CD14-positive monocyte (primary cell): ENCODE measurements around the gene UBE2E3. TPM values are rescaled to one million over a fixed set of nuclear protein-coding genes. Genes with fewer than 3 reads are reported as not detected.

Experiments
- DNase-seq, 3 donors: peaks; one replicate each; pipeline ENCODE4 v3.0.0-alpha.2; 2011 to 2022
- H2AFZ ChIP-seq: 2 replicates; pipeline ENCODE4 v1.6.0; 2012; ENCODE audit warnings: mild to moderate bottlenecking, low read depth, low read length, inconsistent platforms; ENCODE audit not compliant: insufficient read depth, poor library complexity, severe bottlenecking
- H3K27ac ChIP-seq, 2 donors: 1 replicate in 1 of 2; 2 replicates in 1 of 2; pipeline ENCODE4 v1.5.1; 2012 to 2013; ENCODE audit warnings: low read length in 2 of 2, control low read depth in 1 of 2, inconsistent platforms in 1 of 2, low read depth in 1 of 2, mild to moderate bottlenecking in 1 of 2
- H3K27me3 ChIP-seq, 2 donors: one replicate each; pipeline versions ENCODE4 v1.6.0 to v1.6.1; 2011 to 2013; ENCODE audit warnings: low read length in 2 of 2; ENCODE audit not compliant: control insufficient read depth in 2 of 2, insufficient read depth in 2 of 2
- H3K36me3 ChIP-seq, 2 donors: replicated peaks in 1 of 2; 1 replicate in 1 of 2; 2 replicates in 1 of 2; pipeline versions ENCODE4 v1.5.1 to v1.6.1; 2012 to 2013; ENCODE audit warnings: low read length in 2 of 2, control low read depth in 1 of 2, inconsistent platforms in 1 of 2, mild to moderate bottlenecking in 1 of 2; ENCODE audit not compliant: insufficient read depth in 2 of 2, control insufficient read depth in 1 of 2
- H3K4me1 ChIP-seq, 2 donors: 1 replicate in 1 of 2; 2 replicates in 1 of 2; pipeline versions ENCODE4 v1.5.1 to v1.6.1; 2012 to 2013; ENCODE audit warnings: low read length in 2 of 2, control low read depth in 1 of 2, inconsistent platforms in 1 of 2, mild to moderate bottlenecking in 1 of 2, moderate library complexity in 1 of 2; ENCODE audit not compliant: insufficient read depth in 2 of 2, control insufficient read depth in 1 of 2
- H3K4me2 ChIP-seq: replicated peaks from 2 replicates; pipeline ENCODE3; 2012; ENCODE audit warnings: low read length, moderate library complexity, mild to moderate bottlenecking; ENCODE audit not compliant: poor library complexity, severe bottlenecking; ENCODE audit errors: extremely low read depth
- H3K4me3 ChIP-seq, 3 experiments: fragments of 200-600 bp in 1 of 3; sonication (generic) in 1 of 3; replicated peaks in 1 of 3; 1 replicate in 2 of 3; 2 replicates in 1 of 3; pipeline ENCODE4 v1.5.1; 2011 to 2013; ENCODE audit warnings: low read length in 3 of 3, mild to moderate bottlenecking in 3 of 3, control low read depth in 2 of 3, low read depth in 2 of 3, inconsistent platforms in 1 of 3, moderate library complexity in 1 of 3
- H3K79me2 ChIP-seq: 2 replicates; pipeline ENCODE4 v1.6.0; 2012; ENCODE audit warnings: mild to moderate bottlenecking, control low read depth, inconsistent platforms, low read length, moderate library complexity; ENCODE audit not compliant: insufficient read depth
- H3K9ac ChIP-seq: 2 replicates; pipeline ENCODE4 v1.6.0; 2017; ENCODE audit warnings: low read length, mild to moderate bottlenecking; ENCODE audit not compliant: insufficient read depth, poor library complexity, severe bottlenecking
- H3K9me3 ChIP-seq, 2 donors: replicated peaks in 1 of 2; 1 replicate in 1 of 2; 2 replicates in 1 of 2; pipeline versions ENCODE4 v1.5.1 to v1.6.1; 2012 to 2013; ENCODE audit warnings: low read length in 2 of 2, control low read depth in 1 of 2; ENCODE audit not compliant: control insufficient read depth in 1 of 2, insufficient read depth in 1 of 2
- H4K20me1 ChIP-seq: 2 replicates; pipeline ENCODE4 v1.6.0; 2012; ENCODE audit warnings: mild to moderate bottlenecking, low read length, control low read depth, moderate library complexity; ENCODE audit not compliant: insufficient read depth
- H3K27ac Mint-ChIP-seq, 7 donors: one replicate each; pipeline ENCODE4 v1.8.0; 2020; ENCODE audit warnings: mild to moderate bottlenecking in 7 of 7, mixed read lengths in 7 of 7, moderate library complexity in 6 of 7, inconsistent platforms in 2 of 7
- H3K27me3 Mint-ChIP-seq, 3 donors: one replicate each; pipeline ENCODE4 v1.8.0; 2021 to 2022; ENCODE audit warnings: low read depth in 3 of 3, mild to moderate bottlenecking in 3 of 3, mixed read lengths in 3 of 3, moderate library complexity in 3 of 3, inconsistent platforms in 1 of 3
- H3K36me3 Mint-ChIP-seq, 2 donors: one replicate each; pipeline ENCODE4 v1.8.0; 2020; ENCODE audit warnings: mixed read lengths in 2 of 2, inconsistent platforms in 1 of 2, mild to moderate bottlenecking in 1 of 2
- H3K4me1 Mint-ChIP-seq: one replicate; pipeline ENCODE4 v1.8.0; 2020; ENCODE audit warnings: mild to moderate bottlenecking, mixed read lengths
- H3K4me3 Mint-ChIP-seq, 2 donors: one replicate each; pipeline ENCODE4 v1.8.0; 2020; ENCODE audit warnings: mild to moderate bottlenecking in 2 of 2, mixed read lengths in 2 of 2, moderate library complexity in 1 of 2
- H3K9me3 Mint-ChIP-seq, 7 donors: one replicate each; pipeline ENCODE4 v1.8.0; 2020 to 2022; ENCODE audit warnings: mixed read lengths in 7 of 7, mild to moderate bottlenecking in 6 of 7, moderate library complexity in 6 of 7, inconsistent platforms in 2 of 7
- CTCF ChIP-seq: fragments of 200-600 bp; IDR thresholded peaks from one replicate; pipeline ENCODE4 v1.8.0; 2022; ENCODE audit warnings: antibody characterized with exemption, mild to moderate bottlenecking
- WGBS: methylation state at CpG from one replicate; pipeline ENCODE4 v1.1.5; 2013; ENCODE audit warnings: missing lambda C conversion rate; ENCODE audit not compliant: insufficient coverage; 5-methylcytosine and 5-hydroxymethylcytosine counted together
- intact Hi-C, 2 donors: fragments of 100-400 bp; cut with micrococcal nuclease; formaldehyde crosslinking; loops; one replicate each; pipeline versions ENCODE4 v1.15.0 to v1.15.1; 2023
- polyA plus RNA-seq, 3 donors: library from polyadenylated mRNA; depleted of rRNA in 1 of 3; unstranded in 2 of 3; stranded (reverse) in 1 of 3; fragments of 300-500 nt in 2 of 3; fragments of >200 nt in 1 of 3; fragmentation: Illumina TruSeq in 2 of 3; gene quantifications; 1 replicate in 2 of 3; 2 replicates in 1 of 3; pipeline ENCODE4 v1.2.3, GENCODE V29; 2012 to 2021

UBE2E3 gene
- polyA plus RNA-seq, 3 donors = 45.9 to 67.5 (median 52.1) TPM

GRCh38 chr2:181046833-181047232 is 66.4 kb downstream of the UBE2E3 start:
- Histone ChIP-seq H4K20me1 (peaks cover 16% of the 10 kb centered on the region), H3K4me2 (no peak overlapping the region), H3K4me3 (no peak overlapping the region), H3K9ac (no peak overlapping the region), H3K27me3 (no peaks in the 10 kb centered on the region), H3K36me3 (no peaks in the 10 kb centered on the region), H3K9me3 (no peaks in the 10 kb centered on the region), H3K79me2 (no peaks in the 10 kb centered on the region), H3K27ac (no peak overlapping the region), H3K4me1 (no peaks in the 10 kb centered on the region), H2AFZ (no peak overlapping the region)
- intact Hi-C loops = no loop called here
- Mint-ChIP-seq H3K27me3 (no peaks in the 10 kb centered on the region), H3K27ac (no peak overlapping the region), H3K36me3 (no peaks in the 10 kb centered on the region), H3K4me3 (no peak overlapping the region), H3K4me1 (peaks cover 2% of the 10 kb centered on the region), H3K9me3 (no peaks in the 10 kb centered on the region)
- no CpG with 5 or more reads among the region's 1 CpG for WGBS
- no peak for DNase-seq
- TF ChIP-seq CTCF = no peak

- H2AFZ ChIP-seq = no peak overlapping the region
- no peak for DNase-seq
- no peaks in the 10 kb centered on the region for H3K27me3 ChIP-seq
- H3K4me3 ChIP-seq = no peak overlapping the region
- H3K4me3 Mint-ChIP-seq = no peak overlapping the region
- no peak overlapping the region for H3K9ac ChIP-seq
- no peak overlapping the region for H3K27ac ChIP-seq
- H3K36me3 ChIP-seq = no peaks in the 10 kb centered on the region
- no peak overlapping the region for H3K4me2 ChIP-seq
- intact Hi-C loops = no loop called here
- no peaks in the 10 kb centered on the region for H3K9me3 Mint-ChIP-seq
- H3K9me3 ChIP-seq = no peaks in the 10 kb centered on the region
- no peaks in the 10 kb centered on the region for H3K27me3 Mint-ChIP-seq
- no peak overlapping the region for H3K27ac Mint-ChIP-seq
- no peaks in the 10 kb centered on the region for H3K4me1 ChIP-seq
- no peak for TF ChIP-seq CTCF
- H3K36me3 Mint-ChIP-seq = no peaks in the 10 kb centered on the region
- H3K79me2 ChIP-seq = no peaks in the 10 kb centered on the region
- peaks cover 11% of the 10 kb centered on the region for H4K20me1 ChIP-seq
- WGBS = 63% methylated on average over 2 of the region's 4 CpGs
- no peaks in the 10 kb centered on the region for H3K4me1 Mint-ChIP-seq
Observed at GRCh38 chr2:181047829-181048228, 67.4 kb downstream of the UBE2E3 start.
